Caco-2 (cell line): ENCODE data around the gene HM13. TPM values are rescaled to one million over a fixed set of nuclear protein-coding genes. Genes with fewer than 3 reads are reported as not detected.

Experiments used
- BruUV-seq: library from RNA; stranded (reverse); fragments of 400-500 nt; replicated peaks from 2 replicates; lab custom pipeline; 2021; lab: Mats Ljungman, UMichigan
- CTCF ChIA-PET: fragments of 300-600 bp; sonication (Branson Sonifier 250); formaldehyde crosslinking; loops from one replicate; lab custom pipeline; 2022; ENCODE audit warnings: antibody characterized with exemption; lab: Charles Lee
- POLR2A ChIA-PET: fragments of 300-600 bp; sonication (Branson Sonifier 250); formaldehyde crosslinking; loops from one replicate; lab custom pipeline; 2022; ENCODE audit warnings: antibody characterized with exemption; lab: Charles Lee
- DNase-seq, 2 experiments: peaks; one replicate each; pipeline versions ENCODE4 v3.0.0 to v3.0.0-alpha.2; 2020 to 2022
- H3K27me3 ChIP-seq: replicated peaks from 2 replicates; pipeline ENCODE4 v1.6.0; 2011; ENCODE audit warnings: low read length; ENCODE audit not compliant: control insufficient read depth, insufficient read depth
- H3K36me3 ChIP-seq: 2 replicates; pipeline ENCODE4 v1.5.1; 2011; ENCODE audit warnings: low read length; ENCODE audit not compliant: control insufficient read depth, insufficient read depth
- H3K4me1 ChIP-seq: fragments of 250-450 bp; sonication (Bioruptor Pico); 2 replicates; pipeline ENCODE4 v1.5.1; 2020; ENCODE audit warnings: mild to moderate bottlenecking
- H3K4me3 ChIP-seq: 2 replicates; pipeline ENCODE4 v1.5.1; 2011; ENCODE audit warnings: low read depth, mild to moderate bottlenecking, control low read depth, low read length
- H3K9me3 ChIP-seq: fragments of 250-450 bp; sonication (Bioruptor Pico); 2 replicates; pipeline ENCODE4 v1.5.1; 2020; ENCODE audit warnings: mild to moderate bottlenecking, moderate library complexity
- H3K27ac Mint-ChIP-seq: one replicate; pipeline ENCODE4 v1.8.0; 2022; ENCODE audit warnings: mixed read lengths; ENCODE audit not compliant: unreplicated experiment
- H3K27me3 Mint-ChIP-seq: one replicate; pipeline ENCODE4 v1.8.0; 2022; ENCODE audit warnings: mixed read lengths; ENCODE audit not compliant: insufficient read depth, unreplicated experiment
- H3K36me3 Mint-ChIP-seq: one replicate; pipeline ENCODE4 v1.8.0; 2022; ENCODE audit warnings: mild to moderate bottlenecking, mixed read lengths; ENCODE audit not compliant: insufficient read depth, unreplicated experiment
- H3K4me1 Mint-ChIP-seq: one replicate; pipeline ENCODE4 v1.8.0; 2022; ENCODE audit warnings: low read depth, mixed read lengths; ENCODE audit not compliant: unreplicated experiment
- H3K4me3 Mint-ChIP-seq: one replicate; pipeline ENCODE4 v1.8.0; 2022; ENCODE audit warnings: mild to moderate bottlenecking, moderate library complexity, mixed read lengths; ENCODE audit not compliant: unreplicated experiment
- H3K9me3 Mint-ChIP-seq: one replicate; pipeline ENCODE4 v1.8.0; 2022; ENCODE audit warnings: mixed read lengths; ENCODE audit not compliant: unreplicated experiment
- intact Hi-C: fragments of 100-400 bp; cut with micrococcal nuclease; formaldehyde crosslinking; loops from one replicate; pipeline ENCODE4 v1.10.0; 2022; ENCODE audit not compliant: unreplicated experiment
- total RNA-seq: library from RNA; stranded (reverse); gene quantifications from 2 replicates; pipeline ENCODE4 v1.2.3, GENCODE V29; 2022
- TF ChIP-seq, protein P1 (sequence below), 2 experiments: fragments of 200-600 bp in 1 of 2; IDR thresholded peaks; 1 replicate in 1 of 2; 2 replicates in 1 of 2; pipeline versions ENCODE4 v1.5.1 to v1.8.0; 2011 to 2022; ENCODE audit warnings: antibody characterized with exemption in 1 of 2, control low read depth in 1 of 2, inconsistent platforms in 1 of 2, low read depth in 1 of 2, low read length in 1 of 2, mild to moderate bottlenecking in 1 of 2, moderate library complexity in 1 of 2; ENCODE audit not compliant: insufficient read depth in 1 of 2, severe bottlenecking in 1 of 2, unreplicated experiment in 1 of 2

The HM13 gene
- total RNA-seq, 1 experiment from 2014 or later: 443 TPM

DNA sequence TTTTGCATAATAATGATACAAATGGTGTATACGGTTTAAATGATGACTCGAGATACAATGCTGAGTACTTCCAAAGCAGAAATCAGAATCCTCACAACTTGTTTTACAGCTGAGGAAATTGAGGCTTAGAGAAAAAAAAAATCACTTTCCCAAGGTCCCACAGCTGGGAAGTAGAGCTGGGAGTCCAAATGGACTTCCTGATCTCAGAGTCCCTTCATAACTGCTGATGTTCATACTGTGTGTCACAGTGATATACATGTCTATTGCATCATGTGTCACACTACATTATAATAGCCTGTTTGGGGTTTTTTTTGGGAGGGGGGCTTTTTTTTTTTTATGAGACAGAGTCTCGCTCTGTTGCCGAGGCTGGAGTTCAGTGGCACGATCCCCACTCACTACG is 8.5 kb downstream of the HM13 start:
- ChIA-PET POLR2A (no interaction called here), CTCF (interaction anchor here (1.0 kb wide), 1 partner anchor 8 kb away, joined by 3 read pairs; the partner anchor contains the start of gene HM13)
- H3K4me3 ChIP-seq: no peak overlapping the region
- H3K9me3 Mint-ChIP-seq: no peaks in the 10 kb centered on the region
- H3K9me3 ChIP-seq: no peaks in the 10 kb centered on the region
- H3K4me1 ChIP-seq: no peaks in the 10 kb centered on the region
- no peaks in the 10 kb centered on the region for H3K27me3 Mint-ChIP-seq
- H3K27ac Mint-ChIP-seq: no peak overlapping the region
- no peak for DNase-seq
- H3K4me1 Mint-ChIP-seq: no peaks in the 10 kb centered on the region
- H3K36me3 ChIP-seq: no peaks in the 10 kb centered on the region; the same call in 1 of the 2 replicates
- H3K27me3 ChIP-seq: no peaks in the 10 kb centered on the region
- peaks cover 65% of the 10 kb centered on the region for H3K36me3 Mint-ChIP-seq
- intact Hi-C loops: no loop called here
- BruUV-seq: no TSS peak
- H3K4me3 Mint-ChIP-seq: no peak overlapping the region
- TF ChIP-seq, protein P1, sequence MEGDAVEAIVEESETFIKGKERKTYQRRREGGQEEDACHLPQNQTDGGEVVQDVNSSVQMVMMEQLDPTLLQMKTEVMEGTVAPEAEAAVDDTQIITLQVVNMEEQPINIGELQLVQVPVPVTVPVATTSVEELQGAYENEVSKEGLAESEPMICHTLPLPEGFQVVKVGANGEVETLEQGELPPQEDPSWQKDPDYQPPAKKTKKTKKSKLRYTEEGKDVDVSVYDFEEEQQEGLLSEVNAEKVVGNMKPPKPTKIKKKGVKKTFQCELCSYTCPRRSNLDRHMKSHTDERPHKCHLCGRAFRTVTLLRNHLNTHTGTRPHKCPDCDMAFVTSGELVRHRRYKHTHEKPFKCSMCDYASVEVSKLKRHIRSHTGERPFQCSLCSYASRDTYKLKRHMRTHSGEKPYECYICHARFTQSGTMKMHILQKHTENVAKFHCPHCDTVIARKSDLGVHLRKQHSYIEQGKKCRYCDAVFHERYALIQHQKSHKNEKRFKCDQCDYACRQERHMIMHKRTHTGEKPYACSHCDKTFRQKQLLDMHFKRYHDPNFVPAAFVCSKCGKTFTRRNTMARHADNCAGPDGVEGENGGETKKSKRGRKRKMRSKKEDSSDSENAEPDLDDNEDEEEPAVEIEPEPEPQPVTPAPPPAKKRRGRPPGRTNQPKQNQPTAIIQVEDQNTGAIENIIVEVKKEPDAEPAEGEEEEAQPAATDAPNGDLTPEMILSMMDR (IDR thresholded peaks at IDR 0.05; ENCODE audit: insufficient read depth in 1 of 2, low read depth in 1 of 2, low read length in 1 of 2, severe bottlenecking in 1 of 2, unreplicated experiment in 1 of 2): no peak

DNA sequence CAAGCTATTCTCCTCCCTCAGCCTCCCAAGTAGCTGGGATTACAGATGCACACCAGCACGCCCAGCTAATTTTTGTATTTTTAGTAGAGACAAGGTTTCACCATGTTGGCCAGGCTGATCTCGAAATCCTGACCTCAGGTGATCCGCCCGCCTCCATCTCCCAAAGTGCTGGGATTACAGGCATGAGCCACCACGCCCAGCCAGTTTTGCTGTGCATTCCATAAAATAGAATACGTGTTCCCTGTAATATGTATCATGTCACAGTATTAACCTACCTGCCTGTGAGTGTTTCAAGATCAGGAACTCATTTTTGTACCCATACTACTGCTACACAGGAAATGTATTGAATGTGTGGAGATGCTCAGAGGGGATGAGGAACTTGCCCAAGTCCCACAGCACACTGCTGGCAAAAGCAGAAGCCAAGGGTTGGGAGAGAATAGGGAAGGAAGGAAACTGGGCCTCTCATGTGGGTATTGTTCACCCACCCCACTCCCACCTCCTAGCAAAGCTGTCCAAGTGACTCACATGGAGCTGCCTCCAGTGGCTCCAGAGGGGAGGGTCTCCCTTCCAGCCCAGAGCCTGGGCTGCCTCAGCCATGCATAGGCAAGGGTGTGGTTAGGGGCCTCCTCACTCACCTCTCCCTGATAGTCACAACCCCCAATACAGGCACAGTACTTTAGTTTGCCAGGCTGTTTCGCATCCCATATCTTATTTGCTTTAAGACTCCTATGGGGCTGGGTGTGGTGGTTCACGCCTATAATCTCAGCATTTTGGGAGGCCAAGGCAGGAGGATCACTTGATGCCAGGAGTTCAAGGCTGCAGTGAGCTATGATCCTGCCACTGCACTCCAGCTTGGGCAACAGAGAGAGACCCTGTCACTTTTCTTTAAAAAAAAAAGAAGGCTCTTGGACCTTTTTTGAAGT is 9.4 kb downstream of the HM13 start:
- TF ChIP-seq, protein P1 (IDR thresholded peaks at IDR 0.05; ENCODE audit: insufficient read depth in 1 of 2, low read depth in 1 of 2, low read length in 1 of 2, severe bottlenecking in 1 of 2, unreplicated experiment in 1 of 2): no peak
- intact Hi-C loops: no loop called here
- ChIA-PET CTCF (interaction anchor here (0.5 kb wide), 1 partner anchor 9 kb away, joined by 9 read pairs; the partner anchor contains the start of gene HM13), POLR2A (interaction anchor here (0.6 kb wide), 1 partner anchor 21 kb away, joined by 6 read pairs; no protein-coding TSS in a partner anchor)
- no peak overlapping the region for H3K27ac Mint-ChIP-seq
- H3K36me3 Mint-ChIP-seq: peaks cover 74% of the 10 kb centered on the region
- Histone ChIP-seq H3K9me3 (no peaks in the 10 kb centered on the region), H3K4me1 (no peaks in the 10 kb centered on the region), H3K4me3 (no peak overlapping the region), H3K27me3 (no peaks in the 10 kb centered on the region), H3K36me3 (no peaks in the 10 kb centered on the region; the same call in 1 of the 2 replicates)
- BruUV-seq: no TSS peak
- H3K4me1 Mint-ChIP-seq: no peaks in the 10 kb centered on the region
- H3K9me3 Mint-ChIP-seq: no peaks in the 10 kb centered on the region
- H3K4me3 Mint-ChIP-seq: no peak overlapping the region
- DNase-seq: no peak
- no peaks in the 10 kb centered on the region for H3K27me3 Mint-ChIP-seq

DNA sequence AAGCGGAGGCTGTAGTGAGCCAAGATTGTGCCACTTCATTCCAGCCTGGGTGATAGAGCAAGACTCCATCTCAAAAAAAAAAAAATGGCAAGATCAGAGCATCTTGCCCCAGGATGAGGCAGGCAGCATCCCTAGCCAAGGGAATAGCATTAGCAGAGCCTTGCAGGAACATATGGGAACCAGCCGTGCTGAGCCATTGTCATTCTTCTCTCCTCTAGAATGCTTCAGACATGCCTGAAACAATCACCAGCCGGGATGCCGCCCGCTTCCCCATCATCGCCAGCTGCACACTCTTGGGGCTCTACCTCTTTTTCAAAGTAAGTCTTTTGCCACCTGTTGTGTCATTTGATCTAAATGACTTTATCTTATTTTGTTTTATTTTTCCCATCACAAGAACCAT is 13.0 kb downstream of the HM13 start:
- H3K9me3 ChIP-seq: no peaks in the 10 kb centered on the region
- no peak overlapping the region for H3K4me3 Mint-ChIP-seq
- CTCF ChIA-PET: no interaction called here
- H3K4me1 Mint-ChIP-seq: no peaks in the 10 kb centered on the region
- no peak overlapping the region for H3K27ac Mint-ChIP-seq
- H3K4me1 ChIP-seq: no peaks in the 10 kb centered on the region
- H3K27me3 Mint-ChIP-seq: no peaks in the 10 kb centered on the region
- H3K4me3 ChIP-seq: no peak overlapping the region
- no peak for DNase-seq
- no peaks in the 10 kb centered on the region for H3K9me3 Mint-ChIP-seq
- intact Hi-C loops: no loop called here
- TF ChIP-seq, protein P1 (IDR thresholded peaks at IDR 0.05; ENCODE audit: insufficient read depth in 1 of 2, low read depth in 1 of 2, low read length in 1 of 2, severe bottlenecking in 1 of 2, unreplicated experiment in 1 of 2): no peak
- no TSS peak for BruUV-seq
- POLR2A ChIA-PET: no interaction called here
- no peaks in the 10 kb centered on the region for H3K27me3 ChIP-seq
- H3K36me3 ChIP-seq: peaks cover 5% of the 10 kb centered on the region; the same call in 1 of the 2 replicates
- H3K36me3 Mint-ChIP-seq: peaks cover 87% of the 10 kb centered on the region
